CD4-positive, alpha-beta T cell treated with Interleukin-21 for 1 hour (primary cell): ENCODE data around the gene FGF14.

ENCODE experiments used
- DNase-seq: peaks from one replicate; pipeline ENCODE4 v3.0.0-alpha.2; 2020

The FGF14 gene

DNA sequence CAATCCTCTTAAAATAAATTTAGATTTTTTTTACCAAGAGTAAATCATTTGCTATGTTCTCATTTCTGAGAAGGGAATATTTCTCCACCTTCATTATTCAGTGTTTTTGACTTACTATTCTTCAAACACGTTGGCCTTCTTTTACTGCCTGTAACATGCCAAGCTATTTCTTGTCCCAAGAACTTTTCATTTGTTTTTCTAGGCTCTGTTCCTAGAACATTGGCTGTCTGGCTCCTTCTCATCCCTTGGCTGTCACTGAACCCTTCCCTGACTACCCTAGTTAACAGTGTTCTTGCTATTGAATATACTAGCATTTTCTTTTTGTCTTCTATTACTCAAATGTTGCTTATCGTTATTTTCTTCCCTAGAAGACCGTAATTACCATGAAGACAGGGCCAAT lies 701.2 kb downstream of the FGF14 start:
- DNase-seq = no peak

DNA sequence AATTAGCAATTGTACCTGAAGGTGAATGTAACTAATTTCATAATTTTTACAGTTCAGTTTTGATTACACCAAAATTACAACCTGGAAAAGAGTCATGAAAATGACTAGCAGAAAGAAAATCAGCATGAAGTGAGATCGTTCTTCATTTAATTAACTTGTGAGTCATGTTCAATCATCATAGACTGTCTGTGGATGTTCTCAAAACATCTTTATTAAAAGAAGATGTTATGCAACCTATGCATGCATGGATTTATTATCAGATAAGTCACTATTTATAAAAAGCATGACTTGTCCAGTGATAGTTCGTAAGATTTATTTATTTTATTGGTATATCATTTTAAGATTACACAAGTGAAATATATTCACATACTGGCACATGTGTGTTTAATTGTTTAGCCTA lies 703.4 kb downstream of the FGF14 start:
- no peak for DNase-seq

DNA sequence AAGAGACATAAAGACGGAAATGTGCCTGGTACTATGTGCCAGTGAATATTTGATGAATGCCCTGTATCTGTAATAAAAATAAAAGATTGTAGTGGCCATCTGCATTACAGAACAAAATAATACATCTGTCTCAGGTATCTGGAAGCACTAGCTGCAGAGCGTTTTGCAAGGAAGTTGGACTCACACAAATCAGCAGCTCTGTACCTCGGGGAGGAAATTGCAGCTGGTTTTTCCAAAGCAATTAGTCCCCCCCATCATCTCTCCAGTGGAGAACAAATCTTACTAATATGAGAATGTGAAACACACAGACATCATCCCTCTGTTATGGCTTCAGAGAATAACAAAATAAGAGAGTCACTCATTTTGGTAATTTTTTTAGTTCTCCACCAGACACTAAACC lies 704.1 kb downstream of the FGF14 start:
- DNase-seq = no peak

DNA sequence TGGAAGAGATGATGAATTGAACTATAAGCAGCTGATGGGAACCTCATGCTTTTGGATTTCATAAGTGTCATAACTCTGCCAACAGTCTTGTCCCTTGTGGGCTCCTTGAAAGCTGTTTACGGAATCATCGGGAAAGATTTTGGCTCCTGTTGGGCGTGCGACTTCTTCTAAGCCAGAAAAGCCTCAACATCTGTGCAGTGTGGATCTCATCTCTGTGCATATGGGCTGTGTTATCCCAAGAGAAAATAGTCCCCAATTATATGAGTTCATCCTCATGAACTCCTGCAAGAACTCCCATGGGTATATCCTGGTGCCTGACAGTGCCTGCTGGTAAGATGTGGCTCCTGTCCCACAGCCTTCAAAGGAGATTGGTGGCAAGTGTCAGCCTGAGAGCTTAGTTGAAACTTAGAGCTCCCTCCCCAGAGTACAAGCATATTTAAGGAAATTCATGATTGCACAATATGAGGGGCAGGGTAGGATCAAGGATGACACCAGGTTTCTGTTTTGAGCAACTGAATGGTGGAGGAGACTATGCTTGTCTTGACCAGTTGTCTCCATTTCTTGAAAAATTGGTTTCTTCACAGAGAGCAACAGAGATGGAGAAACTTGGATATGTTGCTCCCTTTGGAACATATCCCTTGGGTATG lies 705.9 kb downstream of the FGF14 start:
- no peak for DNase-seq

DNA sequence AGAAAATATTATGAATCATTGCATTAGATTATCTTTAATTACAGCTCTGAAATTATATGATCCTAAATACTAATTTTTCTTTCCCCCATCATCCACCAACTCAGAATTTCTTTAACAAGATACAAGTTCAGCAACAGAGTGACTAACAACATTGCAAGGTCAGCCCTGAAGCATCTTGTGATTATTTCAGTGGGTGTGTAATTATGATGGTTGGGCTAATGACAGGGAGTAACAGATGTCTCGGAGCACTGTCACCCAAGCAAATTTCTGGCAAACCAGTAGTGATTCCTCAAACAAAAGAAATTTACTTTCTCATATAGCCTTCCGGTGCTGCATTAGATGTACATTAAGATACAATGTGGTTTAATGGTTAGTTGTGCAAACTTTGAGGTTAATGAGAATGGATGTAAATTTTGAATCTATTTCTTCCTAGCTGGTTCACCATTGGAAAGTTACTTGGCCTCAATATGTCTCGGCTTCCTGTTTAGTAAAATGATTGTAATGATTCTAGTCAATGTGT lies 710.4 kb downstream of the FGF14 start:
- no peak for DNase-seq

DNA sequence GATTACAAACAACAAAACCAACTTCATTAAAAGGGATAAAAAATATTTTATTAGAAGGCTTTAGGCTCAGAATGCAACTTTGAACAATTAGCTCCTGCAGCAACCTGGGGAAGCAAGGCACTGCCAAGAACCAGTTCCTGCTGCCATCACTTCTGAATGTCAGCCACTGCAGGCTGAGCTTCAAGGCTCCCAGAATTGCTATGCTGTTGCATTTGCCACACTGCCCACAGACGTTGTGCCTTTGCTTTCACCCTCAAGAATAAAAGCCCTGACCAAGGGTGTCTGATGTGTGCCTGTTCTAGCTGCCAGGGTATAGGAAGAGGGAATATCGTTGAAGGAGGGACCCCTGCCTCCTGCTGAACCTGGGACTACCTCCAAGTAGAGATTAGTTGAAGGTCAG lies 711.0 kb downstream of the FGF14 start:
- no peak for DNase-seq

DNA sequence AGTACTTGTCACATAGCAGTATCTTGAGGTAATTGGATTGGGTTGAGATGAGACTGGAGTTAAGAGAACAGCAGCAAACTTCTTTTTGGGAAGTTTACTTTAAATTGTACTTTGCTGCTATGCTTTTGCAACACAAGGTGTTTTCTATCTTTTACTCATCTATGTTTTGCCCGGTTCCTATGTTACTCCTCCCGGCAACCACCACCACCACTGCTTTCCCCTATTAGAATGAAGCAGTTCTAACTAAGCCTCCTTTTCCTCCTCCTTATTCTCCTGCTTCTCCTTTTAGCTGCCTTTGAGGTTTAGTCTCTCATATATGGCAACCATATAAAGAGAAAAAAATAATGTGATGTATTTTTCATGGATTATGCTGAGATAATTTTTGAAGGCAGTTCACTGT lies 715.8 kb downstream of the FGF14 start:
- DNase-seq = no peak

DNA sequence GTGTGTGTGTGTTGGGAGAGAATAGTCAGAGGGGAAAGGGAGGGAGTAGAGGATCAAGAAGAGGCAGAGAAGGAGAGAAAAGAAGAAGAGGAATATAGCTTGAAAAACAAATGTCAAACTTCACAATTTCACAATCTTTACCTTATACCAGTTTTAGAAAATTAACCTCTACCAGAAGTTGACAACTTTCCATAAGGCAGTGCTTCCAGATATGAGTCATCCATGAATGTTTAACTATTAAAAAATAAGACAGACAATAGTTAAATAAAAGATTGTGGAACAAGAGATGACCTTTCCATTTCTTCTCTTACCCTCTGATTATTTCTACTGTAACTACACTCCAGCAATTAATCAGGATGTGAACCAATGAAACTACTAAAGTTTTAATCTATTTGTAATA lies 720.0 kb downstream of the FGF14 start:
- no peak for DNase-seq

DNA sequence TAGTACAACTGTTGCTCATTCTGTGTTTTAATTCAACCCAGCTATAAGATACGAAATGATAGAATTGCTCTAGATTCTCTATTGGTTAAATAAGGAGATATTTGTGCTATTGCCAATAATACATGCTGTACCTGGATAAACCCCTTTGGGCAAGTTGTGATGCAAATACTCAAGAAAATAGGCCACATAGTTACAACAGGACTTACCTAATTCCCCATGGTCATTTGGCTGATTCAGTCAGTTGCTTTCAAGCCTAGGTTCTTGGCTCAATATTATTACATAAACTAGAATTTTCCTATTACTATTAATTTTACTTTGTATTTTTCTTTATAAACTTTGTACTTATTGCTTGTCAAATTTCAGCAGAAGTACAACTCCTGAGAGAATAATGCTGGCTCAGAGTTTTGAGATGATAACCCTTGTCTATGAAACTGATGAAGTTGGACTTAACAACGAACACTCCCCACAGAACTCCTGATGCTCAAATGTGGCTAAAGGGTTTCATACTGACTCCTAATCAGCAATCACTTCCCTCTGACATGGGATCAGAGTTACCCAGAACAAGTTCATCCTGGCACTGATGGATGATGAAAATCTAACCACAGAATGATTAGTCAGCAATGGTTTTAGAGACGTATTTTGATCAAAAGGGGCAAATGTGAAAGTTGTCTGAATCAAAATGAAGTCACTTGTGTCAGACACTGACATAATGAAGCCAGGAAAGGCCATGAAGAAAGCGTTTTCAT lies 728.3 kb downstream of the FGF14 start:
- DNase-seq = no peak

DNA sequence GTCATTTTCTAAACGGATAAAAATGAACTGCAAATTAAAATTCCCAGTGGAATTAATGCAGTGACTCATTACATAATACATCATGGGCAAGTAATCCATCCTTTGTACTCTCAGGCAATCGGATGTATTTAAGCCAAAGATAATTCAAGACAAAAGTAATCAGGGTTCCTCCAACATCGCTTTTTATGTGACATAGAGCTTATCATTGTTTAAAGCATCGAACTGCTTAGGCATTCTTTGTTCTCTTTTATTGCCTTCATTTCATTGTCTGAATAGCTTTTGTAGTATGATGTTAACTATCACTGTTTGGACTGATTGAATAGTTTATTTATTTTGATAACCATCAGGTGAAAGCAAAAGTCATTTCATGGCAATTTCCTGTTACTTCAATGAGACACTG lies 740.0 kb downstream of the FGF14 start:
- no peak for DNase-seq
